HG02885 (cell line): ENCODE results near the gene KCNG4.
A peak's percentile ranks its signal among the peaks of the same experiment; 100 is the strongest.

Experiments used
- ATAC-seq: cut with Tn5 transposase; IDR thresholded peaks from one replicate; pipeline ENCODE4 v1.9.1; 2021; ENCODE audit warnings: mild to moderate bottlenecking; ENCODE audit not compliant: unreplicated experiment, poor library complexity

The KCNG4 gene

GRCh38 chr16:84190731-84191388, 49.0 kb downstream of the KCNG4 start, which contains the start of gene ADAD2:
Gene ADAD2, plus strand, starts transcription at chr16:84191157. Its CDS starts 74 bp downstream, at chr16:84191231.
- no peak for ATAC-seq

GRCh38 chr16:84186685-84187437, 53.0 kb downstream of the KCNG4 start, which contains the start of gene TAF1C:
Gene TAF1C, minus strand, starts transcription at chr16:84187057. Its CDS starts 2,069 bp downstream, at chr16:84184988.
- peak; percentile 98 for ATAC-seq

GRCh38 chr16:84184775-84185174, 55.0 kb downstream of the KCNG4 start:
- no peak for ATAC-seq

GRCh38 chr16:84183911-84184591, 55.8 kb downstream of the KCNG4 start:
- no peak for ATAC-seq

GRCh38 chr16:84183572-84183875, 56.3 kb downstream of the KCNG4 start:
- no peak for ATAC-seq

GRCh38 chr16:84182680-84183571, 56.9 kb downstream of the KCNG4 start:
- no peak for ATAC-seq

- ATAC-seq, result no peak
These were observed 57.7 kb downstream of the KCNG4 start for GRCh38 chr16:84182104-84182503.

GRCh38 chr16:84181144-84181915, 58.5 kb downstream of the KCNG4 start:
- no peak for ATAC-seq

GRCh38 chr16:84180519-84181140, 59.2 kb downstream of the KCNG4 start:
- no peak for ATAC-seq

- ATAC-seq, result no peak
These were observed 60.0 kb downstream of the KCNG4 start for GRCh38 chr16:84179612-84180320.

GRCh38 chr16:84178892-84179611, 60.8 kb downstream of the KCNG4 start:
- no peak for ATAC-seq

GRCh38 chr16:84178146-84178765, 61.6 kb downstream of the KCNG4 start:
- ATAC-seq, result no peak

- no peak for ATAC-seq
These were observed 62.1 kb downstream of the KCNG4 start for GRCh38 chr16:84177741-84178073.

GRCh38 chr16:84176192-84177053, 63.4 kb downstream of the KCNG4 start:
- no peak for ATAC-seq

- ATAC-seq, result peak; percentile 85
These were observed 64.3 kb downstream of the KCNG4 start for GRCh38 chr16:84175350-84176081.

GRCh38 chr16:84174396-84174795, 65.4 kb downstream of the KCNG4 start:
- no peak for ATAC-seq
